ENCODE data around the gene STRBP.

STRBP gene

GRCh38 chr9:123111427-123112014 is 156.9 kb downstream of the STRBP start:
- 91% methylated on average over 8 of the region's 8 CpGs for WGBS, 2 experiments
- Histone ChIP-seq H3K4me3 (ENCODE audit: insufficient read depth, low read depth, low read length) (no peak overlapping the region), H3K27me3 (ENCODE audit: control insufficient read depth, insufficient read depth, low read length, poor library complexity, severe bottlenecking) (no peaks in the 10 kb centered on the region), H3K9me3 (ENCODE audit: control insufficient read depth, low read length) (no peaks in the 10 kb centered on the region), H3K36me3 (ENCODE audit: control insufficient read depth, insufficient read depth, low read length) (peaks cover 18% of the 10 kb centered on the region), H3K27ac (ENCODE audit: insufficient read depth, low read depth, low read length, poor library complexity, severe bottlenecking) (no peak overlapping the region), H3K4me1 (ENCODE audit: control insufficient read depth, insufficient read depth, low read length) (peaks cover 7% of the 10 kb centered on the region)

- Histone ChIP-seq H3K4me1 (ENCODE audit: control insufficient read depth, insufficient read depth, low read length) (peaks cover 7% of the 10 kb centered on the region), H3K27ac (ENCODE audit: insufficient read depth, low read depth, low read length, poor library complexity, severe bottlenecking) (no peak overlapping the region), H3K27me3 (ENCODE audit: control insufficient read depth, insufficient read depth, low read length, poor library complexity, severe bottlenecking) (no peaks in the 10 kb centered on the region), H3K36me3 (ENCODE audit: control insufficient read depth, insufficient read depth, low read length) (peaks cover 18% of the 10 kb centered on the region), H3K9me3 (ENCODE audit: control insufficient read depth, low read length) (no peaks in the 10 kb centered on the region), H3K4me3 (ENCODE audit: insufficient read depth, low read depth, low read length) (no peak overlapping the region)
- WGBS, 2 experiments = 96 to 98% methylated on average over 14 to 15 of the region's 15 CpGs
These were observed 158.7 kb downstream of the STRBP start for GRCh38 chr9:123109540-123110279.

- WGBS, 2 experiments = 93 to 97% methylated on average over 9 of the region's 9 CpGs
- no peaks in the 10 kb centered on the region for H3K27me3 ChIP-seq (ENCODE audit: control insufficient read depth, insufficient read depth, low read length, poor library complexity, severe bottlenecking)
- peaks cover 18% of the 10 kb centered on the region for H3K36me3 ChIP-seq (ENCODE audit: control insufficient read depth, insufficient read depth, low read length)
- H3K4me1 ChIP-seq (ENCODE audit: control insufficient read depth, insufficient read depth, low read length) = peaks cover 7% of the 10 kb centered on the region
- no peak overlapping the region for H3K27ac ChIP-seq (ENCODE audit: insufficient read depth, low read depth, low read length, poor library complexity, severe bottlenecking)
- no peaks in the 10 kb centered on the region for H3K9me3 ChIP-seq (ENCODE audit: control insufficient read depth, low read length)
- no peak overlapping the region for H3K4me3 ChIP-seq (ENCODE audit: insufficient read depth, low read depth, low read length)
These were observed 159.4 kb downstream of the STRBP start for GRCh38 chr9:123108976-123109375.

- no peaks in the 10 kb centered on the region for H3K27me3 ChIP-seq (ENCODE audit: control insufficient read depth, insufficient read depth, low read length, poor library complexity, severe bottlenecking)
- 87 to 88% methylated on average over 11 of the region's 11 CpGs for WGBS, 2 experiments
- H3K36me3 ChIP-seq (ENCODE audit: control insufficient read depth, insufficient read depth, low read length) = peaks cover 18% of the 10 kb centered on the region
- H3K4me3 ChIP-seq (ENCODE audit: insufficient read depth, low read depth, low read length) = no peak overlapping the region
- peaks cover 7% of the 10 kb centered on the region for H3K4me1 ChIP-seq (ENCODE audit: control insufficient read depth, insufficient read depth, low read length)
- no peaks in the 10 kb centered on the region for H3K9me3 ChIP-seq (ENCODE audit: control insufficient read depth, low read length)
- no peak overlapping the region for H3K27ac ChIP-seq (ENCODE audit: insufficient read depth, low read depth, low read length, poor library complexity, severe bottlenecking)
These were observed 160.6 kb downstream of the STRBP start for GRCh38 chr9:123107639-123108285.

DNA sequence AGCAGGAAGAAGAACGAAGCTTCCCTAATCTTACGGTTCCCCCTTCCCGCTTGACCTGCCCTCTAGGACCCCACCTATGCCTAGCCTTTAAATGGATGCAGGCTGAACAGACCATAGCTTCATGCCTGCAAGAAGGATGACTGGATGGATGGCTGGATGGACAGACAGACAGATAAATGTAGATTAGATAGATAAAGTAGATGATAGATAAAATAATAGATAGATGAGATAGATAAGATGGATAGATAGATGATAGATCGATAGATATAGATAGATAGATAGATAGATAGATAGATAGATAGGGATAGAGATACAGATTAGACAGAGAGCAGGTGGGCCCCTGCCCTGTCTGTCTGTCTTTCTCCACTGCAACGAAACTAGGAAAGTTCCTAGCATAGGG is 162.9 kb downstream of the STRBP start:
- H3K4me1 ChIP-seq (ENCODE audit: control insufficient read depth, insufficient read depth, low read length) = no peaks in the 10 kb centered on the region
- H3K27ac ChIP-seq (ENCODE audit: insufficient read depth, low read depth, low read length, poor library complexity, severe bottlenecking) = no peak overlapping the region
- H3K27me3 ChIP-seq (ENCODE audit: control insufficient read depth, insufficient read depth, low read length, poor library complexity, severe bottlenecking) = no peaks in the 10 kb centered on the region
- no peak overlapping the region for H3K4me3 ChIP-seq (ENCODE audit: insufficient read depth, low read depth, low read length)
- 94 to 97% methylated on average over 5 of the region's 5 CpGs for WGBS, 2 experiments
- H3K9me3 ChIP-seq (ENCODE audit: control insufficient read depth, low read length) = no peaks in the 10 kb centered on the region
- H3K36me3 ChIP-seq (ENCODE audit: control insufficient read depth, insufficient read depth, low read length) = peaks cover 23% of the 10 kb centered on the region

DNA sequence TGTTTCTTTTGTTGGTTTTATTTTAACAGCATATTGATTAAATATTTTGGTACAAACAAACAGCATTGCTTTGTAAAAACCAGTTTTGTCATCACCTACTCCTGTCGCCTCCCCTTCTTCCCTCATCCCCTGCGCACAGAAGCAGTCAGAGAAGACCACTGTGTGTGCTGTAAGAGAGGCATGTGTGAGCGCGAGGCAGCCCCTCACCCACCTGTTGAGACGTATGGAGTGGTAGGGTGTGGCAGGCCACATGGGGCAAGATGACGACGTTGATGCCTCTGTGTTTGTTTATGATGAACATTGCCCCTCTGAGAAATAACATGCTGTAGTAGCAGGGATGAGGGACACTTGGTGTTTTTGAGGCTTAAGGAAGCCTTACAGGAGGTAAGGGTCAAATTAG is 163.6 kb downstream of the STRBP start:
- no peak overlapping the region for H3K4me3 ChIP-seq (ENCODE audit: insufficient read depth, low read depth, low read length)
- H3K9me3 ChIP-seq (ENCODE audit: control insufficient read depth, low read length) = no peaks in the 10 kb centered on the region
- no peaks in the 10 kb centered on the region for H3K27me3 ChIP-seq (ENCODE audit: control insufficient read depth, insufficient read depth, low read length, poor library complexity, severe bottlenecking)
- H3K27ac ChIP-seq (ENCODE audit: insufficient read depth, low read depth, low read length, poor library complexity, severe bottlenecking) = no peak overlapping the region
- H3K36me3 ChIP-seq (ENCODE audit: control insufficient read depth, insufficient read depth, low read length) = peaks cover 25% of the 10 kb centered on the region
- 90 to 92% methylated on average over 7 of the region's 7 CpGs for WGBS, 2 experiments
- no peaks in the 10 kb centered on the region for H3K4me1 ChIP-seq (ENCODE audit: control insufficient read depth, insufficient read depth, low read length)

DNA sequence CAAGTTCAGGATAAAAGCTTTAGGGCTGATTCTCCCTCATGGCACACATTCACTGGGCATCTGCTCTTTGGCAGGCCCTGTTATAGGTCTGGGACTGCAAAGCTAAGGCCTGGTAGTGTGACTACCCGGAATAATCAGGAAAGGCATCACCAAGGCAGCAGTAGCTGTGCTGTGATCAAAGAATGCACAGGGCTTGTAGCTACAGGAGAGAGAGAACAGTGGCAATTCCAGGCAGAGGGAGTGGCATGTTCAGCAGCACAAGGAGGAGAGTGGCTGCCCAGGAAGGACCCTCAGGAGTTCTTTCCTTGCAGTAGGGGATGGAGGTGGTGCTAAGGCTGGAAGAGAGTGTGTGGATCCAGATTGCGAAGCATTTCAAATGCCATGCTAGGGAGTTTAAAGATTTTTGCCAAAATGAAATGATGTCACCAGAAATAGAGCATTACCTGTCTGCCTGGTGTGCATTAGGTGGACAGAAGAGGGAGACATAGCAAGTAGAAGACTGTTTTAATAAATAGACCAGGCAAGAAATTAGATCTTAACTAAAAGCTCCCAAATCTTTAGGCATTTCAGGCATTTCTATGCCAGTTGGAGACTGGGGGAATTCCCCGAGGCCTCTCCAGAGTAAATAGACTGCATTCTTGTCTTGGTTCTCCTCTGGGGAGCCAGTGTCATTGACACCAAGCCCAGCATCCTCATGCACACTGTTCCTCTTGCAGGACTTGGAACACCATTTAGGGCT is 165.8 kb downstream of the STRBP start:
- WGBS, 2 experiments = 78 to 79% methylated on average over 3 of the region's 3 CpGs
- no peaks in the 10 kb centered on the region for H3K9me3 ChIP-seq (ENCODE audit: control insufficient read depth, low read length)
- H3K4me3 ChIP-seq (ENCODE audit: insufficient read depth, low read depth, low read length) = no peak overlapping the region
- H3K36me3 ChIP-seq (ENCODE audit: control insufficient read depth, insufficient read depth, low read length) = peaks cover 21% of the 10 kb centered on the region
- no peaks in the 10 kb centered on the region for H3K27me3 ChIP-seq (ENCODE audit: control insufficient read depth, insufficient read depth, low read length, poor library complexity, severe bottlenecking)
- H3K4me1 ChIP-seq (ENCODE audit: control insufficient read depth, insufficient read depth, low read length) = no peaks in the 10 kb centered on the region
- peak overlapping the region; percentile 19 for H3K27ac ChIP-seq (ENCODE audit: insufficient read depth, low read depth, low read length, poor library complexity, severe bottlenecking)

DNA sequence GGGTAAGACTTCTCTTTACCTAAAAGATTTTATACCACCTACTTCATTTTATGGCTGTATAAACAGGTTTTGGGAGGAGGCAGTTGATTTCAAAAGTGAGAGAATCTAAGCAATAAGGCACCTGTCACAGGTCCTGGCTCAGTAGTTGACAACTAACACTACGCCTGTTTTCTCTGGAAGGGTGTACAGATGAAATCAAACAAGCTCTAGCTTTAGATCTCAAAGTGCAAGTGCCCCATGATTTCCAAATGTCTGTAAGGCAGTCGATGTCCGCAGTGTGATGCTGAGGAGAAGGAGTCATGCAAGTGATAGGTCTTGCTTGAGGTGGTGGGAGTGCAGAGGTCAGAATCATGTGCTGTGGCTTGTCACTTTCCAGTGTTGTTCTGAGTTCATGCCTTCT is 168.8 kb downstream of the STRBP start:
- Histone ChIP-seq H3K27ac (ENCODE audit: insufficient read depth, low read depth, low read length, poor library complexity, severe bottlenecking) (no peak overlapping the region), H3K36me3 (ENCODE audit: control insufficient read depth, insufficient read depth, low read length) (peaks cover 28% of the 10 kb centered on the region), H3K4me3 (ENCODE audit: insufficient read depth, low read depth, low read length) (no peak overlapping the region), H3K9me3 (ENCODE audit: control insufficient read depth, low read length) (no peaks in the 10 kb centered on the region), H3K27me3 (ENCODE audit: control insufficient read depth, insufficient read depth, low read length, poor library complexity, severe bottlenecking) (no peaks in the 10 kb centered on the region), H3K4me1 (ENCODE audit: control insufficient read depth, insufficient read depth, low read length) (no peaks in the 10 kb centered on the region)
- WGBS, 2 experiments = 97 to 98% methylated on average over 3 of the region's 3 CpGs

GRCh38 chr9:123099042-123099441 is 169.3 kb downstream of the STRBP start:
- Histone ChIP-seq H3K4me1 (ENCODE audit: control insufficient read depth, insufficient read depth, low read length) (no peaks in the 10 kb centered on the region), H3K36me3 (ENCODE audit: control insufficient read depth, insufficient read depth, low read length) (peaks cover 28% of the 10 kb centered on the region), H3K4me3 (ENCODE audit: insufficient read depth, low read depth, low read length) (no peak overlapping the region), H3K27me3 (ENCODE audit: control insufficient read depth, insufficient read depth, low read length, poor library complexity, severe bottlenecking) (no peaks in the 10 kb centered on the region), H3K9me3 (ENCODE audit: control insufficient read depth, low read length) (no peaks in the 10 kb centered on the region), H3K27ac (ENCODE audit: insufficient read depth, low read depth, low read length, poor library complexity, severe bottlenecking) (no peak overlapping the region)
- WGBS, 2 experiments = 96% methylated on average over 6 of the region's 6 CpGs

GRCh38 chr9:123098096-123098459 is 170.3 kb downstream of the STRBP start:
- H3K36me3 ChIP-seq (ENCODE audit: control insufficient read depth, insufficient read depth, low read length) = peaks cover 28% of the 10 kb centered on the region
- WGBS, 2 experiments = 70 to 72% methylated on average over 4 of the region's 4 CpGs
- H3K4me3 ChIP-seq (ENCODE audit: insufficient read depth, low read depth, low read length) = no peak overlapping the region
- H3K27me3 ChIP-seq (ENCODE audit: control insufficient read depth, insufficient read depth, low read length, poor library complexity, severe bottlenecking) = no peaks in the 10 kb centered on the region
- H3K9me3 ChIP-seq (ENCODE audit: control insufficient read depth, low read length) = no peaks in the 10 kb centered on the region
- H3K4me1 ChIP-seq (ENCODE audit: control insufficient read depth, insufficient read depth, low read length) = no peaks in the 10 kb centered on the region
- H3K27ac ChIP-seq (ENCODE audit: insufficient read depth, low read depth, low read length, poor library complexity, severe bottlenecking) = no peak overlapping the region

Data from ectodermal cell (in vitro differentiated cells).